GM12891 (cell line): Measurements from ENCODE around the gene S100A9.

Experiments used
- DNase-seq: peaks from one replicate; pipeline ENCODE4 v3.0.0; 2011; ENCODE audit warnings: low spot score; ENCODE audit not compliant: insufficient read length
- FAIRE-seq: peaks from 2 replicates; lab custom pipeline; 2011; peaks lifted over from hg19 to GRCh38; lab: Jason Lieb, UNC
- PAX5 ChIP-seq: IDR thresholded peaks from 2 replicates; pipeline ENCODE4 v1.6.1; 2011; ENCODE audit warnings: low read length, moderate library complexity, mild to moderate bottlenecking; ENCODE audit not compliant: insufficient read depth, severe bottlenecking
- POLR2A ChIP-seq: IDR thresholded peaks from 2 replicates; pipeline ENCODE4 v1.6.1; 2011; ENCODE audit warnings: low read depth, low read length, control low read depth
- POLR2AphosphoS5 ChIP-seq: IDR thresholded peaks from 2 replicates; pipeline ENCODE4 v1.6.1; 2011; ENCODE audit warnings: low read depth, low read length, control low read depth
- POU2F2 ChIP-seq: IDR thresholded peaks from 2 replicates; pipeline ENCODE4 v1.6.1; 2011; ENCODE audit warnings: low read depth, mild to moderate bottlenecking, control low read depth, low read length, moderate library complexity
- SPI1 ChIP-seq: IDR thresholded peaks from 2 replicates; pipeline ENCODE4 v1.6.1; 2011; ENCODE audit warnings: low read depth, low read length, control low read depth
- TAF1 ChIP-seq: IDR thresholded peaks from 2 replicates; pipeline ENCODE4 v1.6.1; 2011; ENCODE audit warnings: low read depth, low read length, control low read depth

The S100A9 gene

DNA sequence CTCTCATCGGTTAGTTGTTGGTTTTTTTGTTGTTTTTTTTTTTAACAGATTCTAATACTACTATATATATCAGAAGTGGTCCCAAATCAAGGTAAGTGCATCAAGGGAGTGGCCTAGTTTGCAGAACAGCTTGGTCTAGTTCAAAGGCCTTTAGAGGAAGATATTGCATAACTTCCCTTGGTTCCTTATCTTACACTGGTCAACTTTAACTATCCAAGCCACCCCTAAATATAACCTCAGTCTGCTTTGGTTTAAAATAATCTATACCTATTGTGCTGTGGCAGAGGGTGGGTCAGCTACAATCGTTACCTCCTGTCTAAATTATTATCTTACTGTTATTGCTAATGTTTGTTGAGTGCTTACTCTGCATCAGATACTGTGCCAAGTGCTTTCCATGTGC lies 10.8 kb downstream of the S100A9 start:
- DNase-seq (no peak), FAIRE-seq (no peak)
- TF ChIP-seq PAX5, result no peak
- no peak for TF ChIP-seq POU2F2
- TF ChIP-seq POLR2AphosphoS5, result no peak
- TF ChIP-seq POLR2A, result no peak
- TF ChIP-seq SPI1, result no peak
- no peak for TF ChIP-seq TAF1

DNA sequence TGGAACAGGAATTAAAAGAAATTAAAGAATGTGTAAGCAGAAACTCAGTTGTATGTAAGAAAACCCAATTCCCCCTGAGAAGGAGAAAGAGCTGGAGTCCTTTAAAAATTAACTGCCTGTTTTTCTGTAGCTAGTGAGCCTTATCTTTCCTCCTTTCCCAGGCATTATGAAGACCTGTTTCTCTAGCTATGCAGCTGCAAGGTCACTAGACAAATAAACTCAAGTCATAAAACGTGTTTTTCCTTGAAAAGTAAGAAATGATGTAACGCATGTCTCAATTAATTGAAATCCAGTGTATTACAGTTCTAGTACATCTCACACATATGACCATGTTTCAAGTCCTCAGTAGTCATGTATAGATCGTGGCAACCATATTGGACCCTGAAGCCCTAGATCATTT lies 12.5 kb downstream of the S100A9 start:
- FAIRE-seq (no peak), DNase-seq (no peak)
- TF ChIP-seq TAF1 (no peak), PAX5 (no peak)

DNA sequence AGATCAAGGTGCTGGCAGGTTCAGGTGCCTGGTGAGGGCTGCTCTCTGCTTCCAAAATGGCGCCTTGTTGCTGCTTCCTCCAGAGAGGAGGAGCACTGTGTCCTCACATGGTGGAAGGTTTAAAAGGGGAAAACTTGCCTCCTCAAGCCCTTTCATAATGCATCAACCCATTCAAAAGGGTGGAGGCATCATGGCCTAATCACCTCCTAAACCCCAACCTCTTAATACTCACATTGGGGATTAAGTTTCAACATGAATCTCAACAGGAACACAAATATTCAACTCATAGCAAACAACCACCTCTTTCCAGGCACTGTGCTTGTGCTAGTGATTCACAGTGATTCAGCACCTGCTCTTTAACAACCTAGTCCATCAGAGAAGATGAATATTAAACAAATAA lies 13.6 kb downstream of the S100A9 start:
- no peak for DNase-seq
- FAIRE-seq, result no peak
- no peak for TF ChIP-seq SPI1
- no peak for TF ChIP-seq PAX5
- TF ChIP-seq POU2F2, result no peak
- no peak for TF ChIP-seq POLR2A
- TF ChIP-seq POLR2AphosphoS5, result no peak
- no peak for TF ChIP-seq TAF1

DNA sequence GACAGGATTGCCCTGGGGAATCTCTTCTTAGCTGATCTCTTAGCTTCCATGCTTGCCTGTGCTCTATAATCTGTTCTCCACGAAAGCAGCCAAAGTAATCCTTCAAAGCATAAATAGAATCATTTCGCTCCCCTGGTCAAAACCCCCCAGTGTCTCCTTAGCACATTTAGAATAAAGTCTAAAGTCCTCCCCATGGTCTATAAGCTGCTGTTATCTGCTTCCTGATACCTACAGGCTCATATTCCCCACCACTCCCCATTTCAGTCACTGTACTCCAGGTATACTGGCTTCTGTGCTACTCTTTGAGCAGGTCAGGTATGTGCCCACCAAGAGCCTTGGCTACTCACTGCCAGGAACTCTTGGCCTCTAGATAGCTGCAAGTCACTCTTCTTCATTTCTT lies 14.9 kb downstream of the S100A9 start:
- no peak for FAIRE-seq
- no peak for DNase-seq
- TF ChIP-seq POLR2AphosphoS5 (no peak), SPI1 (no peak), POLR2A (no peak), POU2F2 (no peak), TAF1 (no peak), PAX5 (no peak)

DNA sequence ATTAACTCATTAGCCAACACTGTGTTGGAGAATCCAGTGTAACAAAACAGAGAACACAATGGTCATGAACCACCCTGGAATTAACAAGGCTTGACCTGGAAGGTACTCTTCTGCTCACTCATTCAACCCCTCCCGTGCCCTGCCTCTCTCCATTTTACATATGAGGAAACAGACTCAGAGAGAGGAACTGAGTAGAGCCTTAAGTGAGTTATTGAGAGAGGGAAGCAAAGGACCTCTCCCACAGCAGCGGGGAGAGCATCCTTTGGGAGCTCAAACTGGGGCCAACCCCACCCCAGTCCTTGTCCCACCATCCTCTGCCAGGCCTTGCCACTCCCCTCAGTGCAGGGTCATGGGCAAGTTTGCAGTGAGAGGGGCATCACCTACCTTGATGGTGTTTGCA lies 16.4 kb downstream of the S100A9 start:
- TF ChIP-seq TAF1, result no peak
- TF ChIP-seq PAX5, result no peak
- FAIRE-seq (no peak), DNase-seq (no peak)

DNA sequence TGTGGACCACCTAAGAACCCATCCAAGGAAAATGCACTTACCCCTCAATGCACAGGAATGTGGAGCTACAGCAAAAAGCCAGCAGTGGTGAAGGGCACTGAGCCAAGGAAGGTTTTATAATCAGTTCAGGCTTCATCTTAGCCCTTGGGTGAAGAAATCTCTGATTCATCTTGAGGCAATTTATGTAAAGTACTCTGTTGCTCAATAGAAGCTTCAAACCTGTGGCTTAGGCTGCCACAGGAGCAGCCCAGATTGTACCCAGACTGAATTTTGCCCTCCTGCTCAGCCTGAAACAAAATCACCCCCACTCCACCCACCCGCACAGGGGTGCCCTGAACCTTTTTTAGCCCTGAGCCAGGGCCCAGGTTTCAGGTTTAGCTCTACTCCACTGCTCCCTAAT lies 17.9 kb downstream of the S100A9 start, which contains the start of gene S100A12:
TSS of gene S100A12 (minus strand) at position 111 of the 400 bp plus-strand sequence. CDS start 1,029 bp downstream, outside the sequence.
- no peak for FAIRE-seq
- no peak for DNase-seq
- TF ChIP-seq POLR2A (no peak), SPI1 (no peak), TAF1 (no peak), PAX5 (no peak), POU2F2 (no peak), POLR2AphosphoS5 (no peak)

DNA sequence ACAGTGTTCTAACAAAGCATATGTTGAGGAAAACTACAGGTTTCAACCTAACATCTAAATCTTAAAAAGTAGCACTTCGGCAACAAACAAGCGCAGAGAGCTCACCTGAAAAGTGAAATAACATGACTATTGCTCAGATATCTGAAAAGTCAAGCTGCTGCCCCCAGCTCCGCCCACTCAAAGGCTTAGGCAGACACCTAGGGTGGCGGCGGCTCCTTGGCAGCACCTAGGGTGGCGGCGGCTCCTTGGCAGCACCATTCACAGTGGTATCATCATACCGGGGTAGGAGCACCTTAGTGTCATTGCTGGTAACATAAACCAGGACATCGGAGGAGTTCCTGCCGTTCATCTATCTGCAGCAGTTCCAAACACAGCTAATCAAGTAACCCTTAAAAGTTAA lies 21.9 kb downstream of the S100A9 start:
- FAIRE-seq (no peak), DNase-seq (no peak)
- TF ChIP-seq POU2F2 (no peak), SPI1 (no peak), PAX5 (no peak), POLR2A (no peak), POLR2AphosphoS5 (no peak), TAF1 (no peak)

DNA sequence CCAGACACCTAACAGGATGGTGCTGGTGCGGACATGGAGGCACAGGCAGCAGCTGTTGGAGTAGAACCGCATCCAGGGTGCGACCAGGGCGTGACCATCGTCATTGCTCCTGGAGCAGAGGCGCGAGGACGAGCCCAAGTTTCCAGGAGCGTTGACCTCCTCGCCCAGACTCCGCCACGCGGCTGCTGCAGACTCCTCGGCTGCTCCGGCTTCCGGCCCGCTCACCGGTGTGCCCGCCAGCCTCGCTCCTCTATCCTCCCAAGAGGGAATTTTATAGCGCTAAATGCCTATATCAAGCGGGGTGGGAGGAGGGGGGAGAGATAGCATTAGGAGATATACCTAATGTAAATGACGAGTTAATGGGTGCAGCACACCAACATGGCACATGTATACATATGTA lies 23.1 kb downstream of the S100A9 start:
- no peak for DNase-seq
- FAIRE-seq, result no peak
- TF ChIP-seq TAF1, result no peak
- TF ChIP-seq PAX5, result no peak
- no peak for TF ChIP-seq POLR2A
- TF ChIP-seq POU2F2, result no peak
- TF ChIP-seq SPI1, result no peak
- no peak for TF ChIP-seq POLR2AphosphoS5

DNA sequence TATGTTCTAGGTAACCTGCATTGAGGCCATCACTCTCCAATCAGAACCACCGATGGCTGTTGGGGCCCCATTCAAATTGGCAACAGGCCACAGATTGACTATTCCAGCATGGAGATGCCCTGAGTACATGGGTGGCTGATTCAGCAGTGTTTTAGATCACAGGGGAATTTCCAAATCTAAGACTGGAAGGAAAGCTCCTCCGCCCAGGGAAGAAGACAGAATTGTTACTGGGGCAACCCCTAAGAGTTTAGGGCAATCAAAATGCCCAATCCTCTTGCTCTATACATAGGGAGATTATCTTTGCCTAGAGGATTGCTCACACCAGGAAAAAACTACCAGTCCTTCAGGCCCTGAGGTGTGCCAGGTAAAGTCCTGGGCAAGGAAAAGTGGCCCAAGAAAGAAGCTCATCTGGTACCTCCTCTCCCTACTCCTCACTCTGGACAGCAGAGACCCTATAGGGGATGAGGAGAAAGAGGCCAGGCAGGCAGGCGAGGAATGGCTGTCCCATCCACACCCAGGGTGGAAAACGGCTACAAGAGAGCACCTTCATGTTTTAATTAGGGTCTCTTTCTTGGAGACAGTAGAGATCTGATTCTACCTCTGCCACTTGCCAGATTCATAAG lies 27.4 kb downstream of the S100A9 start:
- TF ChIP-seq POLR2AphosphoS5, result no peak
- no peak for FAIRE-seq
- no peak for DNase-seq

DNA sequence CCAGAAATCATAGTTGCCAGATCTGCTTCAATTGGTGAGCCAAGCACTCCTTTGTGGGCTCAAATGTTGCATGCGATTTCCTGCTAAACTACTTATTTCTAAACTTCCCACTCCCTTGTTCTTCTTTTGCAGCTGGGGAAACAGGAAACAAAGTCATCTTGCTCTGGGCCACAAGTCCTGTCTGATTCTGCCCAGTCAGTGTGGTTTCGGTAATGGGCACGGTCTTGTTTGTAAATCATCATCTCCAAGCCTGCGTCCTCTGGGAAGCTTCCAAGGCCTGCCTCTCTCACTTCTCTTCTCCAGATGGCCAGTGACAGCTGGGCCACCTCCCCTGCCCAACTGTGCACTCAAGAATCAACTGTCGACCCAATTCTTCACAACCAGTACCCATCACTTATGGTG lies 28.8 kb downstream of the S100A9 start:
- no peak for FAIRE-seq
- TF ChIP-seq POLR2A (no peak), TAF1 (no peak), POLR2AphosphoS5 (no peak), SPI1 (no peak), PAX5 (no peak), POU2F2 (no peak)
- no peak for DNase-seq

DNA sequence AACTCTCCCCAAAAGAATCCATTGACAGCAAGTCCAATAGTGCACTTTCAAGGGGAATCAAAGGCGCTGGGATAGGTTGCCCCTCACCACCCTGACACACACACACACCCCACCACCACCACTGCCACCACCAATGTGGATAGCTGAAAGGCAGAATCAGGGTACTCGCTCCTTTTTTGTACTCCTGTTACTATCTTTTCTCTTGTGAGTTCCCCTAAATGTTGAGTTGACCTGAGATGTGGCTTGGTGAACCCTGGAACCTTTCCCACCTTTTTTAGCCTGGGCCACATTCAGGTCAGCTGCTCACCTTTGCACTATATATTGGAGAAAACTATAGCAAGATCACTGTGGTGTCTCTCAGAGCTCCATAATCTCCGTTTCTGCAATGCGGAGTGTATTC lies 29.3 kb downstream of the S100A9 start:
- FAIRE-seq (no peak), DNase-seq (no peak)
- TF ChIP-seq POU2F2, result no peak
- TF ChIP-seq PAX5, result no peak
